Fibroblast of skin of right quadriceps (primary cell): Measurements from ENCODE around the gene NR2F1-AS1.

Experiments
- DNase-seq: peaks from one replicate; pipeline ENCODE4 v3.0.0-alpha.2; 2013

Gene NR2F1-AS1

DNA sequence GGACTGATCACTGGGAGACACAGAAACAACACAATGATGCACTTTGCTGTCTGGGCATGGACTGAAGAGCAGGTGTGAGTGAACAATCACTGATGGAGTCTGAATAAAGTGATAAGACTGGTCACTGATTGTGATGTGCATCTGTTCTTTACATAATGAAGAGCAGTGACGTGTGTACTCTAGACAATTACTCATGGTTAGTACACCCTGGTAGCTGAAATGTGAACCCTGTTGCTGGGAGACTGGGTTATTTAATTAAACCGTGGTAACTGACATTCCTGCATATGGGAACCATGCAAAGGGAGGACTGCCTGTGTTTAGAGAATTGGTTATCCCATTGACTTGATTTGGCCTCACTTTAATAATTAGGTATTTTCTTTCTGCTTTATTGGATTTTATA, 202.9 kb downstream of the NR2F1-AS1 start:
- peak; percentile 55 for DNase-seq

DNA sequence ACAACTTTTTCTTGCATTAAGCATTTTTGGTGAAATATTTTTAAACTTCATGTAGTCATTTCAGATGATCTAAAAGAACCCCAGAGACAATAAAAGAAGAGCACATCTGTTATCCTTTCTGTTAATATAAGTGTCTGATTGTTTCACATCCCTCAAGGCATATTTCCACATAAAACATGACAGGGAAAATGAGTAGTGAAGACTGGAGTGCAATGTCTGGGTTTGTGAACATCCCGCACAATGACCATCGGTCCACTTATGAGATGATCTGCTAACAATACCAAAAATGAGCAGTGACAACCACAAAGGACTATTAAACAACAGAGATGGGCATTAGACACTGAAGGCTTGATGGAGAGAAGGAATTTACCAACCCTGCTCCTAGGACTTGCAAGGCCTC, 209.1 kb downstream of the NR2F1-AS1 start:
- DNase-seq, result no peak

DNA sequence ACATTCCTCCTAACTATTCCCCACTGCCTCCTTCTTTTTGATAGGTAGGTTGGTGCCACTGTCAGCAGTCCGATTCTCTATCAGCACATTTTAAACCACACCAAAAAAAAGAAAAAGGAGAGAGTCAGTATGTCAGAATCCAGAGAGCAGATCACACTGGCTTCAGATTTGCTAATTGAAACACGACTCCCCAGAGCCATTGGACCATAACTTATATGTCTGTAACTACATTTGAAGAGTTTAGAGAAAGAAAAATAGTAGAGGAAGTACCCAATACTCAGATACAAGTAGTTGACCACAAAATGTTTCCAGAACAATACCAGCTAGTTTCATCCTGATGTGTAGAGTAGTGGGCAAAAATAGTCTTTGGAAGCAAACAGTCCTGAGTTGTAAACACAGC, 216.6 kb downstream of the NR2F1-AS1 start:
- no peak for DNase-seq

DNA sequence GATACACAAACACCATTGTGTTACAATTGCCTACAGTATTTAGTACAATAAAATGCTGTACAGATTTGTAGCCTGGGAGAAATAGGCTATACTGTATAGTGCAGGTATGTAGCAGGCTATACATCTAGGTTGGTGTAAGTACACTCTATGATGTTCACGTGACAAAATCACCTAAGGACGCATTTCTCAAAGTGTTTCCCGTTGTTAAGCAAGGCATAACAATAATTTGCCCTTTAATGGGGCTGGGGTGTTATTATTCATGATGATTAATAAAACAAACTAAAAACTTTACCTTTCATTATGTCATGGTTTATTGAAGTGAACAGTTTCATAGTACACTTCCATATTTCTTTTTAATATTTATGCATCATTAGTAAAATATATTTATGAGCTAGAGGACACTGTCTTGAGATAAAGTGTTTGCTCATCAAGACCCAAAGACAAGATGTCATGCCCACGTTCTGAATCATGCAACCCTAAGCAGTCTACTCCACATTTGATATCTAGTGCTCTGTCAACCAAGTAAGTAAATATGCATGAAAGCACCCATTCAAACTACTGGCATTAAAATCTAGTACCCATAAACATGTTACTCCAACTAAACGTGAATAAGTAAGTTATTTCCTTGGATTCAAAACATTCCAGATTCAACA, 220.5 kb downstream of the NR2F1-AS1 start:
- no peak for DNase-seq

DNA sequence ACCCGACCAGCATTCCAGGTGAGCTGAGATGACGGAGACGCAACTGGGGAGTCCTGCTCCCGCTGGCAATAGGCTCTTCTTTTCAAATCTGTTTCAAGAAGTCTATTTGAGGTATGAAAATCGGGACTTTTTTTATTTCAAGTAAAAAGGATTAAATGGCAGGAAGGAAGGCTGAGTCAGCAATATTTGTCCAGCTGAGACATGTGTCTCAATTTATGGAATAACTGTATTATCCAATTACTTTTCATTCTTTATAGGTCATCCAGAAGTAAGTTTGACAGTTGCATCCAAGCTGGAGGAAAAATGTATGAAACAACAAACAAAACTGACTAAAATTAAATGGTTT, 221.1 kb downstream of the NR2F1-AS1 start:
- DNase-seq, result peak; percentile 4
